Stimulated activated CD8-positive, alpha-beta memory T cell treated with anti-CD3 and anti-CD28 coated beads, Interleukin-12 subunit alpha, Interleukin-12 subunit beta, amount 100 ng/mL, for 4 hours (primary cell): ENCODE measurements around the gene AP4S1.

Experiments
- DNase-seq: peaks from one replicate; pipeline ENCODE4 v3.0.0-alpha.2; 2020; ENCODE audit warnings: low read depth

The AP4S1 gene

DNA sequence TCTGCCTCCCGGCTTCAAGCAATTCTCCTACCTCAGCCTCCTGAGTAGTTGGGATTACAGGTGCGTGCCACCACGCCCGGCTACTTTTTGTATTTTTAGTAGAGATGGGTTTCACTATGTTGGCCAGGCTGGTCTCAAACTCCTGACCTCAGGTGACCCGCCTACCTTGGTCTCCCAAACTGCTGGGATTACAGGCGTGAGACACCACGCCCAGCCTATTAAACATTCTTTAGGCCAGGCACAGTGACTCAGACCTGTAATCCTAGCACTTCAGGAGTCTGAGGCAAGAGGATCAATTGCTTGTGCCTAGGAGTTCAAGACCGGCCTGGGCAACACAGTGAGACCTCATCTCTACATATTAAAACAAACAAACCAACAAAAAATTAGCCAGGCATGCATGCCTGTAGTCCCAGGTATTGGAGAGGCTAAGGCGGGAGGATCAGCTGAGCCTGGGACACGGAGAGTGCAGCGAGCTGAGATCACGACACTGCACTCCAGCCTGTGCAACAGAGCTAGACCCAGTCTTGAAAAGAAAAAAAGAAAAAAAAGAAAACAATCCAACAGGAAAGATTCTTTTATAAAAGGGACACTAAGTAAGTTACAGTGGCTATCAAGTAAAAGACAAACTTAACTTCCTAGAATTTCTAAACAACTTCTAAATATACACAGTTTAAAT lies 111.9 kb downstream of the AP4S1 start:
- DNase-seq, result no peak

DNA sequence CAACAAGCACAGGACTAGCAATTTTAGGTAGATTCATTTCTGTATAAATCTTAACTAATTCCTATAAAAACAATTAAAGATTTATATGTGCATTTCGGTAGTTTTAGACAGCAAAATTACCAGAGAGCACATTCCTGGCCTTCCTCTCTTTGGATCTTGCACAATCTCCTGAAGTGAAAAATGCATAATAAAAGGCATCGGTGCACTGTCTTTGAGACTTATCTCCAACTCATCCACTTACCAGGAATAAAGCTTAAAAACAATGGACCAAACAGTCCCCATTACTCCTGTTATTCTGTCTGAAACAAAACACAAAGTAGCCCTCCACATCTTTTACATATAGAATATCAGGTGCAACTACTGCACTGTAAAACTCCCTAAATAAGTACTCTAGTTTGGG lies 112.9 kb downstream of the AP4S1 start:
- no peak for DNase-seq

DNA sequence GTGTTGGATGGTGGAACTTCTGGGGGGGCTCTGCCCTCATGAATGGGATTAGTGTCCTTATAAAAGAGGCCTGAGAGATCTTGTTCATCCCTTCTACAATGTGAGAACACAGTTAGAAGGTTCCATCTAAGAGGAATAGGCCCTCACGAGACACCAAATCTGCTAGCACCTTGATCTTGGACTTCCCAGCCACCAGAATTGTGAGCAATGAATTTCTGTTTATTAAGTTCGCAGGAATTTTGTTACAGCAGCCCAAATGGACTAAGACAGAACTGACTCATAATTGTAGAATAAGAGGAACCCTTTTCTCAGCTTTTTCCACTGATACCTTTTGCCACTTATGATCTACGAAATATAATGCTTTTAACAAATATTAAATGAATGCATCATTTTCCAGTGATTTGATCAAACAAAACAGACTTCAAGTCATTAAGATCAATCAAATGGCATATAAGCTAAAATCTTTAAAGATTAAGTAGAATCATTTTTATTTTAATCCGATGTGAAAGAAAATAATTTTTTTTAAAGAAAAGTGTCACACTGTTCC lies 113.9 kb downstream of the AP4S1 start:
- no peak for DNase-seq

DNA sequence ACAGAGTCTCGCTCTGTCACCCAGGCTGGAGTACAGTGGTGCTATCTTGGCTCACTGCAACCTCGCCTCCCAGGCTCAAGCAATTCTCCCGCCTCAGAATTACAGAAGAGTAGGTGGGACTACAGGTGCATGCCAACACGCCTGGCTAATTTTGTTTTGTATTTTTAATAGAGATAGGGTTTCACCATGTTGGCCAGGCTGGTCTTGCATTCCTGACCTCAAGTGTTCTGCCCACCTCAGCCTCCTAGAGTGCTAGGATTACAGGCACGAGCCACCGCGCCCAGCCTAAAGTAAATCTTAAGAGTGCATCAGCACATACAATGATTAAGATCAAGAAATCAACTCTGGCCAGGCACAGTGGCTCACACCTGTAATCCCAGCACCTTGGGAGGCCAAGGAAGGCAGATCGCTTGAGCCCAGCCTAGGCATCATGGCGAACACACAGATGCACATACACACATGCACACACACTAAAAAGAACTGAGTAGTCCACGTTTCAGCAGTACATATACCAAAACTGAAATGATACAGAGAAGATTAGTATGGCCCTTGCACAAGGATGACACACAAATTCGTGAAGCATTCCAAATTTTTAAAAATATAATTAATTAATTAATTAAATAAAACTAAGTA lies 117.1 kb downstream of the AP4S1 start:
- no peak for DNase-seq
